ENCODE measurements around the gene UBR2. TPM values are rescaled to one million over a fixed set of nuclear protein-coding genes. Genes with fewer than 3 reads are reported as not detected.

The UBR2 gene
- total RNA-seq, 1 donor: 31.5 TPM

DNA sequence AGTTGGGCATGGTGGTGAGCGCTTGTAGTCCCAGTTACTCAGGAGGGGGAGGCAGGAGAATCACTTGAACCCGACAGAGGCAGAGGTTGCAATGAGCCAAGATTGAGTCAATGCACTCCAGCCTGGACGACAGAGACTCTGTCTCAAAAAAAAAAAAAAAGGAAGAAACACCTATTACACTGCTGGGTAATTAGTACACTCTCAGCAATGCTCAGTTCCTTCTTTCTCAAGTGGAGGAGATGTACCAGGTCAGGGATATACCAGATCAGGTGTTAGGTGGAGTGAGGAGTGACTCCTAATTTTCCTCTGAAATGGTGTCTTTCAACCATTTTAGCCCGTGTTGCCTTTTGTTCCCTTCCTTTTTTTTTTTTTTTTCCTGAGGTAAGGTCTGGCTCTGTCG lies 30.0 kb upstream of the UBR2 start:
- Histone ChIP-seq H3K79me2 (ENCODE audit: insufficient read depth, low read length) (no peaks in the 10 kb centered on the region), H4K20me1 (ENCODE audit: insufficient read depth, low read length) (no peaks in the 10 kb centered on the region), H3K4me3 (ENCODE audit: insufficient read depth, low read length) (no peak overlapping the region), H3K4me2 (ENCODE audit: insufficient read depth, low read length) (no peak overlapping the region), H3K27ac (ENCODE audit: low read depth, low read length) (no peak overlapping the region), H3K4me1 (ENCODE audit: insufficient read depth, low read length) (no peaks in the 10 kb centered on the region), H3K36me3 (ENCODE audit: insufficient read depth, low read length) (no peaks in the 10 kb centered on the region), H2AFZ (ENCODE audit: low read length) (no peak overlapping the region), H3K9me3 (ENCODE audit: low read depth, low read length) (no peaks in the 10 kb centered on the region), H3K27me3 (ENCODE audit: insufficient read depth, low read length) (no peaks in the 10 kb centered on the region)
- no peak for DNase-seq (ENCODE audit: insufficient read length, low spot score, missing footprints)
- TF ChIP-seq, protein P1, sequence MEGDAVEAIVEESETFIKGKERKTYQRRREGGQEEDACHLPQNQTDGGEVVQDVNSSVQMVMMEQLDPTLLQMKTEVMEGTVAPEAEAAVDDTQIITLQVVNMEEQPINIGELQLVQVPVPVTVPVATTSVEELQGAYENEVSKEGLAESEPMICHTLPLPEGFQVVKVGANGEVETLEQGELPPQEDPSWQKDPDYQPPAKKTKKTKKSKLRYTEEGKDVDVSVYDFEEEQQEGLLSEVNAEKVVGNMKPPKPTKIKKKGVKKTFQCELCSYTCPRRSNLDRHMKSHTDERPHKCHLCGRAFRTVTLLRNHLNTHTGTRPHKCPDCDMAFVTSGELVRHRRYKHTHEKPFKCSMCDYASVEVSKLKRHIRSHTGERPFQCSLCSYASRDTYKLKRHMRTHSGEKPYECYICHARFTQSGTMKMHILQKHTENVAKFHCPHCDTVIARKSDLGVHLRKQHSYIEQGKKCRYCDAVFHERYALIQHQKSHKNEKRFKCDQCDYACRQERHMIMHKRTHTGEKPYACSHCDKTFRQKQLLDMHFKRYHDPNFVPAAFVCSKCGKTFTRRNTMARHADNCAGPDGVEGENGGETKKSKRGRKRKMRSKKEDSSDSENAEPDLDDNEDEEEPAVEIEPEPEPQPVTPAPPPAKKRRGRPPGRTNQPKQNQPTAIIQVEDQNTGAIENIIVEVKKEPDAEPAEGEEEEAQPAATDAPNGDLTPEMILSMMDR (IDR thresholded peaks at IDR 0.05; ENCODE audit: extremely low read depth, low read depth, low read length): no peak

DNA sequence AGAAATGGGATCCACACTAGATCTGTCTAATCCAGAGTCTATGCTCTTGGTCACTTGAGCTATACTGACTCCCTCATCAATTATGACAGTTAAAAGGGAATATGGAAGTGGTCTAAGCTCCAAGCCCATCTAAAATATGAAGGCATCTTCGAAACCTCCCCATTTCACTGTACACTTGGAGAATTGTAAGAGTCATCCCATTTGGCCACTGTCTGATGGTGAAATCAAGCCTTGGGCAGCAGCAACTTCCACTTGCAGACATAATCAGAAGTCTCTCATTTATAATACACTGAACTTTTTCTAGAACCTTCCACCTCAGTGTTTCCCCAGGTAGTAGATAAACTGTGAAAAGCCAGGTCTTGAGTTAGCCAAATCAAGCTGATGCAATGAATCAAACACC lies 26.3 kb upstream of the UBR2 start:
- Histone ChIP-seq H3K4me2 (ENCODE audit: insufficient read depth, low read length) (no peak overlapping the region), H3K27me3 (ENCODE audit: insufficient read depth, low read length) (no peaks in the 10 kb centered on the region), H3K4me1 (ENCODE audit: insufficient read depth, low read length) (no peaks in the 10 kb centered on the region), H3K27ac (ENCODE audit: low read depth, low read length) (no peak overlapping the region), H3K79me2 (ENCODE audit: insufficient read depth, low read length) (no peaks in the 10 kb centered on the region), H4K20me1 (ENCODE audit: insufficient read depth, low read length) (no peaks in the 10 kb centered on the region), H3K9me3 (ENCODE audit: low read depth, low read length) (no peaks in the 10 kb centered on the region), H2AFZ (ENCODE audit: low read length) (peak overlapping the region; percentile 3), H3K36me3 (ENCODE audit: insufficient read depth, low read length) (no peaks in the 10 kb centered on the region), H3K4me3 (ENCODE audit: insufficient read depth, low read length) (no peak overlapping the region)
- TF ChIP-seq, protein P1 (IDR thresholded peaks at IDR 0.05; ENCODE audit: extremely low read depth, low read depth, low read length): no peak
- DNase-seq (ENCODE audit: insufficient read length, low spot score, missing footprints): no peak

DNA sequence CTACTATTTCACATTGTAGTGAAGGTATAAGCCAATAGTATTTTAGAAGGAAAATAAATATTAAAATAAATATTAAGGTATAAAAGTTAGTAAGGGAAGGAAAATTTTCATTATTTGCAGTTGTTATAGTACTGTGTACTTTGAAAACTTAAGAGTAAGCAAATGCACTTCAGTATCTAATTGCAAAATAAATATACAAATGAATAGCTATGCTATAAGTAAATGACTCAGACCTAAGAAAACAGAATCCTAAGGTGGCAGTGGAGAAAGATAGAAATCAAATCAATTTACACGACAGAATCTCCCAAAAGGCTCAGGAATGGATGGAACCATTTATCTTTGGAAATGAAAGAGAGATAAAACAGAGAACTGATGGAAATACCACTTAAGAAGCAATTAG lies 24.7 kb upstream of the UBR2 start:
- H3K4me2 ChIP-seq (ENCODE audit: insufficient read depth, low read length): no peak overlapping the region
- H3K27ac ChIP-seq (ENCODE audit: low read depth, low read length): no peak overlapping the region

GRCh38 chr6:42545226-42545773 lies 18.5 kb upstream of the UBR2 start:
- TF ChIP-seq, protein P1 (IDR thresholded peaks at IDR 0.05; ENCODE audit: extremely low read depth, low read depth, low read length): no peak
- H3K79me2 ChIP-seq (ENCODE audit: insufficient read depth, low read length): no peaks in the 10 kb centered on the region
- H3K36me3 ChIP-seq (ENCODE audit: insufficient read depth, low read length): no peaks in the 10 kb centered on the region
- no peak overlapping the region for H3K27ac ChIP-seq (ENCODE audit: low read depth, low read length)
- no peaks in the 10 kb centered on the region for H3K27me3 ChIP-seq (ENCODE audit: insufficient read depth, low read length)
- H3K9me3 ChIP-seq (ENCODE audit: low read depth, low read length): no peaks in the 10 kb centered on the region
- DNase-seq (ENCODE audit: insufficient read length, low spot score, missing footprints): no peak
- H3K4me1 ChIP-seq (ENCODE audit: insufficient read depth, low read length): peaks cover 8% of the 10 kb centered on the region
- no peak overlapping the region for H3K4me3 ChIP-seq (ENCODE audit: insufficient read depth, low read length)
- no peaks in the 10 kb centered on the region for H4K20me1 ChIP-seq (ENCODE audit: insufficient read depth, low read length)
- H3K4me2 ChIP-seq (ENCODE audit: insufficient read depth, low read length): no peak overlapping the region
- H2AFZ ChIP-seq (ENCODE audit: low read length): no peak overlapping the region

More for the DNA sequence above, 24.7 kb upstream of the UBR2 start:
- H3K9me3 ChIP-seq (ENCODE audit: low read depth, low read length): no peaks in the 10 kb centered on the region
- DNase-seq (ENCODE audit: insufficient read length, low spot score, missing footprints): peak; percentile 58
- H3K79me2 ChIP-seq (ENCODE audit: insufficient read depth, low read length): no peaks in the 10 kb centered on the region
- no peak overlapping the region for H3K4me3 ChIP-seq (ENCODE audit: insufficient read depth, low read length)
- no peaks in the 10 kb centered on the region for H3K36me3 ChIP-seq (ENCODE audit: insufficient read depth, low read length)
- H3K4me1 ChIP-seq (ENCODE audit: insufficient read depth, low read length): no peaks in the 10 kb centered on the region
- H3K27me3 ChIP-seq (ENCODE audit: insufficient read depth, low read length): no peaks in the 10 kb centered on the region
- TF ChIP-seq, protein P1 (IDR thresholded peaks at IDR 0.05; ENCODE audit: extremely low read depth, low read depth, low read length): no peak
- H4K20me1 ChIP-seq (ENCODE audit: insufficient read depth, low read length): no peaks in the 10 kb centered on the region
- H2AFZ ChIP-seq (ENCODE audit: low read length): no peak overlapping the region

All from osteoblast (primary cell).